Mucosa of descending colon (tissue), 3 donors: ENCODE data around the gene EID2B. TPM values are rescaled to one million over a fixed set of nuclear protein-coding genes. Genes with fewer than 3 reads are reported as not detected.

Source experiments
- ATAC-seq: fragments of 200-7000 bp; cut with Tn5 transposase; one replicate; pipeline ENCODE4 v1.9.1; 2020; ENCODE audit warnings: mild to moderate bottlenecking, moderate library complexity
- DNase-seq, 3 donors: peaks; one replicate each; pipeline ENCODE4 v3.0.0-alpha.2; 2020
- H3K36me3 ChIP-seq: fragments of 200-600 bp; one replicate; pipeline ENCODE4 v1.8.0; 2021; ENCODE audit warnings: low read depth, mild to moderate bottlenecking
- H3K4me1 ChIP-seq: fragments of 200-600 bp; one replicate; pipeline ENCODE4 v1.8.0; 2021; ENCODE audit warnings: low read depth, mild to moderate bottlenecking
- H3K4me3 ChIP-seq: fragments of 200-600 bp; one replicate; pipeline ENCODE4 v1.8.0; 2021; ENCODE audit warnings: mild to moderate bottlenecking
- H3K9me3 ChIP-seq: fragments of 200-600 bp; one replicate; pipeline ENCODE4 v1.8.0; 2021; ENCODE audit warnings: mild to moderate bottlenecking
- intact Hi-C, 2 donors: fragments of 100-400 bp; cut with DNase I in 1 of 2; cut with micrococcal nuclease in 1 of 2; formaldehyde crosslinking; loops; one replicate each; pipeline versions ENCODE4 v1.11.0 to v1.11.1; 2022; cut with DNase I, micrococcal nuclease
- total RNA-seq, 3 donors: library from RNA; stranded (reverse); fragmentation: NEBNext Ultra II Directional in 2 of 3; extraction: Animal tissue kit (Norgen Biotek cat#: 25700) in 2 of 3; gene quantifications; one replicate each; pipeline versions ENCODE4 v1.2.1 to v1.2.4, GENCODE V29; 2021 to 2023
- TF ChIP-seq, protein P1 (sequence below): fragments of 200-600 bp; IDR thresholded peaks from one replicate; pipeline ENCODE4 v1.8.0; 2022; ENCODE audit warnings: antibody characterized with exemption, mild to moderate bottlenecking
- donor health status: DM: no; HTN: no; CAD: no; lungs with moderate emphysema.
- donor health status: DM: no; HTN: no; CAD: no.
- donor health status: DM: no; HTN: yes; CAD: no.

Gene EID2B
- total RNA-seq, 3 donors from 2014 or later = 0.20 to 4.2 (median 0.72) TPM

DNA sequence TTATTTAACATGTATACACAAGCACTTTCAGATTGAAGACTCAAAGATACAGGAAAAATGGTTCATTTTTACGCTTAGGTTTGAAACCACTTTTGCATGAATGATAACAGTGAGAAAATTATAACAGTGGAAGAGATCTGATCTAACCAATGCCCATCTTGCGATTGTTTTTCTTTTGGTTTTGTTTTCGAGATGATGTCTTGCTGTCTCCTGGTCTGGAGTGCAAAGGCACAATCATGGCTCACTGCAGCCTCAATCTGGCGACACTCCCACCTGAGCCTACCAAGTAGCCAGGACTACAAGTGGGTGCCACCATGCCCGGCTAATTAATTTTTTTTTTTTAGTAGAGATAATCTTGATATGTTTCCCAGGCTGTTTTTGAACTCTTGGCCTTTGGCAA, 17.5 kb upstream of the EID2B start:
- no peaks in the 10 kb centered on the region for H3K36me3 ChIP-seq
- TF ChIP-seq, protein P1, sequence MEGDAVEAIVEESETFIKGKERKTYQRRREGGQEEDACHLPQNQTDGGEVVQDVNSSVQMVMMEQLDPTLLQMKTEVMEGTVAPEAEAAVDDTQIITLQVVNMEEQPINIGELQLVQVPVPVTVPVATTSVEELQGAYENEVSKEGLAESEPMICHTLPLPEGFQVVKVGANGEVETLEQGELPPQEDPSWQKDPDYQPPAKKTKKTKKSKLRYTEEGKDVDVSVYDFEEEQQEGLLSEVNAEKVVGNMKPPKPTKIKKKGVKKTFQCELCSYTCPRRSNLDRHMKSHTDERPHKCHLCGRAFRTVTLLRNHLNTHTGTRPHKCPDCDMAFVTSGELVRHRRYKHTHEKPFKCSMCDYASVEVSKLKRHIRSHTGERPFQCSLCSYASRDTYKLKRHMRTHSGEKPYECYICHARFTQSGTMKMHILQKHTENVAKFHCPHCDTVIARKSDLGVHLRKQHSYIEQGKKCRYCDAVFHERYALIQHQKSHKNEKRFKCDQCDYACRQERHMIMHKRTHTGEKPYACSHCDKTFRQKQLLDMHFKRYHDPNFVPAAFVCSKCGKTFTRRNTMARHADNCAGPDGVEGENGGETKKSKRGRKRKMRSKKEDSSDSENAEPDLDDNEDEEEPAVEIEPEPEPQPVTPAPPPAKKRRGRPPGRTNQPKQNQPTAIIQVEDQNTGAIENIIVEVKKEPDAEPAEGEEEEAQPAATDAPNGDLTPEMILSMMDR = no peak
- DNase-seq (no peak), ATAC-seq (no peak)
- H3K4me3 ChIP-seq = no peak overlapping the region
- intact Hi-C loops = loop anchor here (5.0 kb wide), 2 partner anchors 122 to 217 kb away; no protein-coding TSS in a partner anchor
- no peaks in the 10 kb centered on the region for H3K9me3 ChIP-seq
- no peaks in the 10 kb centered on the region for H3K4me1 ChIP-seq

- TF ChIP-seq, protein P1 = no peak
- ATAC-seq = peak; percentile 51
- no peak overlapping the region for H3K4me3 ChIP-seq
- H3K36me3 ChIP-seq = no peaks in the 10 kb centered on the region
- H3K9me3 ChIP-seq = no peaks in the 10 kb centered on the region
- intact Hi-C loops = no loop called here
- H3K4me1 ChIP-seq = no peaks in the 10 kb centered on the region
- DNase-seq = no peak
Measured at GRCh38 chr19:39546599-39546998, 13.9 kb upstream of the EID2B start.

- Histone ChIP-seq H3K9me3 (no peaks in the 10 kb centered on the region), H3K4me3 (no peak overlapping the region), H3K36me3 (no peaks in the 10 kb centered on the region), H3K4me1 (peaks cover 5% of the 10 kb centered on the region)
- ATAC-seq (no peak), DNase-seq (no peak)
- intact Hi-C loops = no loop called here
- TF ChIP-seq, protein P1 = no peak
Measured at GRCh38 chr19:39544911-39545310, 12.3 kb upstream of the EID2B start.

DNA sequence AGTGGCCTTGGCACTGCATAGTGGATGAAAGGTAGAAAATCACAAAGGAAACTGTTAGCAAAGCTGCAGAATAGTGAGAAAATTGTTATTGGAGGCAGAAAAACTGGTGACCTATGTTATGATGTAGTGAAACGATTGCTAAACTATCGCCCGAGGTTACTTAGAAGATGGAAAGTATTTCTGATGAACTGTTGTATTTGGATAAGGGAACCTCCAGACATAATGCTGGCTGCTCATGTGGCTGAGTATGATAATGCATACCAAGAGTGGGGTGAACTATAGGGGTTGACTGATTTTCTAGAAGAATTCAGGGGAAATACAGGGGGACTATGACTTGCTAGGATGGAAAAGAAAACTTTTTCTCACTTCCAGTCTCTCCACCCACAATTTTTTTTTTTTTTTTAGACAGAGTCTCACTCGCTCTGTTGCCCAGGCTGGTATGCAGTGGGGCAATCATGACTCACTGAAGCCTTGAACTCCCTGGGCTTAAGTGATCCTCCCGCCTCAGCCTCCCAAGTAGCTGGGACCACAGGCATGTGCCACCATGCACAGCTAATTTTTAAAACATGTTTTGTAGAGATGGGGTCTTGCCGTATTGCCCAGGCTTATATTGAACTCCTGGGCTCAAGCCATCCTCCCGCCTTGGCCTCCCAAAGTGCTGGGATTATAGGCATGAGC, 11.7 kb upstream of the EID2B start:
- Histone ChIP-seq H3K36me3 (no peaks in the 10 kb centered on the region), H3K4me3 (no peak overlapping the region), H3K9me3 (no peaks in the 10 kb centered on the region), H3K4me1 (peaks cover 5% of the 10 kb centered on the region)
- TF ChIP-seq, protein P1 = no peak
- intact Hi-C loops = no loop called here
- DNase-seq = no peak
- no peak for ATAC-seq

GRCh38 chr19:39543477-39543857, 10.8 kb upstream of the EID2B start:
- H3K4me1 ChIP-seq = peaks cover 6% of the 10 kb centered on the region
- DNase-seq = no peak

More at GRCh38 chr19:39543477-39543857, 10.8 kb upstream of the EID2B start:
- TF ChIP-seq, protein P1 = no peak
- no peak overlapping the region for H3K4me3 ChIP-seq
- intact Hi-C loops = no loop called here
- ATAC-seq = no peak
- H3K9me3 ChIP-seq = no peaks in the 10 kb centered on the region
- H3K36me3 ChIP-seq = no peaks in the 10 kb centered on the region
